HepG2 (cell line): ENCODE measurements around the gene SELENOM. TPM values are rescaled to one million over a fixed set of nuclear protein-coding genes. Genes with fewer than 3 reads are reported as not detected.

ENCODE experiments used
- ARNT ChIP-seq: fragments of 450-650 bp; IDR thresholded peaks from 2 replicates; pipeline ENCODE4 v1.6.1; 2017
- BORCS8-MEF2B ChIP-seq: sonication (generic); formaldehyde crosslinking; IDR thresholded peaks from 2 replicates; pipeline ENCODE4 v1.8.0; 2022; ENCODE audit warnings: mild to moderate bottlenecking, missing genetic modification reagents
- FOXA1 ChIP-seq, 2 experiments: fragments of 450-650 bp in 1 of 2; sonication (generic) in 1 of 2; formaldehyde crosslinking in 1 of 2; IDR thresholded peaks; 2 replicates each; pipeline versions ENCODE4 v1.4.0 to v1.6.1; 2016 to 2020; ENCODE audit warnings: missing genetic modification reagents in 1 of 2
- FOXM1 ChIP-seq: sonication (generic); formaldehyde crosslinking; IDR thresholded peaks from 2 replicates; pipeline ENCODE4 v1.5.0; 2020; ENCODE audit warnings: missing genetic modification reagents
- GABPB1 ChIP-seq: IDR thresholded peaks from 2 replicates; pipeline ENCODE4 v1.6.1; 2016; ENCODE audit warnings: mild to moderate bottlenecking, missing genetic modification reagents, moderate library complexity, missing compliant biosample characterization
- HIVEP1 ChIP-seq: sonication (generic); formaldehyde crosslinking; IDR thresholded peaks from 2 replicates; pipeline ENCODE4 v1.4.0; 2020; ENCODE audit warnings: mild to moderate bottlenecking, missing genetic modification reagents
- IRX3 ChIP-seq: sonication (generic); formaldehyde crosslinking; IDR thresholded peaks from 2 replicates; pipeline ENCODE4 v1.8.1; 2023; ENCODE audit warnings: mild to moderate bottlenecking, low read depth, missing genetic modification reagents, borderline replicate concordance
- MTF1 ChIP-seq: sonication (generic); formaldehyde crosslinking; IDR thresholded peaks from 2 replicates; pipeline ENCODE4 v1.5.0; 2020; ENCODE audit warnings: missing genetic modification reagents
- MXD4 ChIP-seq: IDR thresholded peaks from 2 replicates; pipeline ENCODE4 v1.6.1; 2016; ENCODE audit warnings: mild to moderate bottlenecking, missing biosample characterization, missing genetic modification reagents
- NCOR1 ChIP-seq: fragments of 200-600 bp; sonication (generic); IDR thresholded peaks from 2 replicates; pipeline ENCODE4 v1.7.0; 2017; ENCODE audit warnings: antibody characterized with exemption, low read length, borderline replicate concordance
- NR1H2 ChIP-seq: sonication (generic); formaldehyde crosslinking; IDR thresholded peaks from 2 replicates; pipeline ENCODE4 v1.8.1; 2022; ENCODE audit warnings: low read depth, missing genetic modification reagents, borderline replicate concordance
- TEAD3 ChIP-seq: optimal IDR thresholded peaks from 2 replicates; pipeline ENCODE3; 2016; ENCODE audit warnings: borderline replicate concordance
- U2AF1 ChIP-seq: fragments of 200-400 bp; formaldehyde crosslinking; optimal IDR thresholded peaks from 2 replicates; pipeline ENCODE3; 2017; ENCODE audit warnings: mild to moderate bottlenecking, low read depth, low read length
- ZC3H4 ChIP-seq: sonication (generic); formaldehyde crosslinking; IDR thresholded peaks from 2 replicates; pipeline ENCODE4 v1.4.0; 2020; ENCODE audit warnings: missing genetic modification reagents, borderline replicate concordance
- ZNF180 ChIP-seq: sonication (generic); formaldehyde crosslinking; IDR thresholded peaks from 2 replicates; pipeline ENCODE4 v1.4.0; 2020; ENCODE audit warnings: low read depth, missing genetic modification reagents, borderline replicate concordance
- ZNF225 ChIP-seq: sonication (generic); formaldehyde crosslinking; IDR thresholded peaks from 2 replicates; pipeline ENCODE4 v1.4.0; 2020; ENCODE audit warnings: mild to moderate bottlenecking, missing genetic modification reagents
- ZNF251 ChIP-seq: sonication (generic); formaldehyde crosslinking; IDR thresholded peaks from 2 replicates; pipeline ENCODE4 v1.9.0; 2021; ENCODE audit warnings: mild to moderate bottlenecking, missing genetic modification reagents
- ZNF350 ChIP-seq: sonication (generic); formaldehyde crosslinking; IDR thresholded peaks from 2 replicates; pipeline ENCODE4 v1.4.0; 2020; ENCODE audit warnings: mild to moderate bottlenecking, low read depth, missing genetic modification reagents, borderline replicate concordance
- ZNF446 ChIP-seq: sonication (generic); formaldehyde crosslinking; IDR thresholded peaks from 2 replicates; pipeline ENCODE4 v1.5.0; 2020; ENCODE audit warnings: mild to moderate bottlenecking, missing genetic modification reagents
- ZNF761 ChIP-seq: sonication (generic); formaldehyde crosslinking; conservative IDR thresholded peaks from 2 replicates; pipeline ENCODE4 v1.4.0; 2020; ENCODE audit warnings: mild to moderate bottlenecking, missing genetic modification reagents
- ZNF782 ChIP-seq: sonication (generic); formaldehyde crosslinking; IDR thresholded peaks from 2 replicates; pipeline ENCODE4 v1.4.0; 2020; ENCODE audit warnings: missing genetic modification reagents, mild to moderate bottlenecking, borderline replicate concordance
- polyA plus RNA-seq, 8 experiments: library from polyadenylated mRNA; depleted of rRNA in 3 of 8; stranded (reverse) in 7 of 8; unstranded in 1 of 8; fragments of >200 nt; fragmentation: Illumina TruSeq in 4 of 8; extraction: Trizol in 4 of 8; gene quantifications; 2 replicates each; pipeline versions ENCODE4 v1.2.1 to v1.2.3, GENCODE V29; 2011 to 2016; ENCODE audit warnings: low read depth in 4 of 8, missing spikeins in 1 of 8, mixed read lengths in 1 of 8; ENCODE audit not compliant: insufficient read depth in 1 of 8
- total RNA-seq, 5 experiments: library from RNA; depleted of rRNA; stranded (reverse); fragments of >200 nt; fragmentation: Illumina TruSeq; extraction: Trizol; gene quantifications; 2 replicates each; pipeline ENCODE4 v1.2.3, GENCODE V29; 2016; ENCODE audit warnings: low read depth in 1 of 5
- TF ChIP-seq, protein P1 (sequence below): sonication (generic); formaldehyde crosslinking; IDR thresholded peaks from 2 replicates; pipeline ENCODE4 v1.8.0; 2022; ENCODE audit warnings: mild to moderate bottlenecking, missing genetic modification reagents, moderate library complexity
- TF ChIP-seq, protein P2 (sequence below): sonication (generic); formaldehyde crosslinking; conservative IDR thresholded peaks from 2 replicates; pipeline ENCODE4 v1.4.0; 2020; ENCODE audit warnings: missing genetic modification reagents
- TF ChIP-seq, protein P3 (sequence below): IDR thresholded peaks from 2 replicates; pipeline ENCODE4 v1.6.1; 2016; ENCODE audit warnings: missing compliant biosample characterization, missing genetic modification reagents, borderline replicate concordance
- TF ChIP-seq, protein P4 (sequence below): sonication (generic); formaldehyde crosslinking; IDR thresholded peaks from 2 replicates; pipeline ENCODE4 v1.8.0; 2022; ENCODE audit warnings: missing genetic modification reagents, mild to moderate bottlenecking, borderline replicate concordance
- TF ChIP-seq, protein P5 (sequence below): sonication (generic); formaldehyde crosslinking; IDR thresholded peaks from 2 replicates; pipeline ENCODE4 v1.4.0; 2020; ENCODE audit warnings: missing genetic modification reagents

The SELENOM gene
- total and polyA plus RNA-seq, 2 of the 13 experiments (the other 11 are each of a cell fraction or from before 2014, with no cell fraction given) = 4.1 to 4.3 TPM

DNA sequence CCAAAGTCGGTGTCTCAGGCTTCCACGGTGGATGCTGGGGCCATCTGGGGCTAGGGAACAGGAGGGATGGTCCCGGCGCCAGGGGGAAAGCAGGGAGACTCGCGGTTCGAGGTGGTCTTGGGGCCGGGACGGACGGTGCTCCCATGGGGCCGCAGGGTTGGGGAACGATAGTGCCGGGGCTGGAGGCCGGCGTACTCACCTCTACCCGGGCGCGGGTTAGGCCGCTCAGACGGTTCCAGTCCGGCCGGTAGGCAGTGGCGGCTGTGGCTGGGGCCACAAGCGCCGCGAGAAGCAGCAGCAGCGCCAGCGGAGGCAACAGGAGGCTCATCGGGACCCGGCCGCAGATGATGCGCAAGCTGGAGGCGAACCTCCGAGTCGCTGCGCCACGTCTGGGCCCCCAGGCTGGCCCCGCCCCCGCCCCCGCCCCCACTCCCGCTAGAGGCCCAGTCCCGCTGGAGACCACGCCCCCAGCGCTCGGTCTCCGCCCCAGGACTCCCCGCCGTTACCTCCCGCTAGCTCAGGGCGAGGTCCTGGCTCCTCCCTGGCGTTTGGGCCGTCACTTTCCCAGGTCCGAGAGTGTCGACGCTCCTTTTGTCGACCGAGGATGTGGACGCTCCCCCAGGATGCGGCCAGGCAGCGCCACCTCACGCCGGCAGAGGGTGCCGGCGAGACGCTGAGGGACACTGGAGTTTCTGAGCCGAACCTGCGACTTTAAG lies at the start of gene SELENOM (continued):
- TF ChIP-seq, protein P1, sequence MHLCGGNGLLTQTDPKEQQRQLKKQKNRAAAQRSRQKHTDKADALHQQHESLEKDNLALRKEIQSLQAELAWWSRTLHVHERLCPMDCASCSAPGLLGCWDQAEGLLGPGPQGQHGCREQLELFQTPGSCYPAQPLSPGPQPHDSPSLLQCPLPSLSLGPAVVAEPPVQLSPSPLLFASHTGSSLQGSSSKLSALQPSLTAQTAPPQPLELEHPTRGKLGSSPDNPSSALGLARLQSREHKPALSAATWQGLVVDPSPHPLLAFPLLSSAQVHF (CRISPR knock-in tag) = no peak
- TF ChIP-seq ZNF350 (CRISPR knock-in tag) (no peak; the same call in 1 of the 2 replicates), FOXA1 (IDR thresholded peaks at IDR 0.05) (no peak), FOXA1 (CRISPR knock-in tag; IDR thresholded peaks at IDR 0.05) (0 out of 2 replicates have a peak, but pooled peaks have one; percentile 20), ZNF225 (CRISPR knock-in tag) (0 out of 2 replicates have a peak, but pooled peaks have one; percentile 54), ZNF446 (CRISPR knock-in tag) (no peak), BORCS8-MEF2B (CRISPR knock-in tag) (no peak), ZNF180 (CRISPR knock-in tag) (no peak), FOXM1 (CRISPR knock-in tag) (no peak), ZC3H4 (no peak), GABPB1 (CRISPR knock-in tag) (peak; percentile 49), ZNF761 (CRISPR knock-in tag) (0 out of 2 replicates have a peak, but pooled peaks have one; percentile 48), ZNF251 (no peak), U2AF1 (no peak), ZNF782 (CRISPR knock-in tag) (no peak), NCOR1 (no peak), HIVEP1 (CRISPR knock-in tag) (0 out of 2 replicates have a peak, but pooled peaks have one; percentile 13), TEAD3 (peak; percentile 43), MXD4 (CRISPR knock-in tag) (0 out of 2 replicates have a peak, but pooled peaks have one; percentile 27), ARNT (no peak), NR1H2 (CRISPR knock-in tag) (no peak), IRX3 (CRISPR knock-in tag) (no peak), MTF1 (CRISPR knock-in tag) (no peak)
- TF ChIP-seq, protein P2, sequence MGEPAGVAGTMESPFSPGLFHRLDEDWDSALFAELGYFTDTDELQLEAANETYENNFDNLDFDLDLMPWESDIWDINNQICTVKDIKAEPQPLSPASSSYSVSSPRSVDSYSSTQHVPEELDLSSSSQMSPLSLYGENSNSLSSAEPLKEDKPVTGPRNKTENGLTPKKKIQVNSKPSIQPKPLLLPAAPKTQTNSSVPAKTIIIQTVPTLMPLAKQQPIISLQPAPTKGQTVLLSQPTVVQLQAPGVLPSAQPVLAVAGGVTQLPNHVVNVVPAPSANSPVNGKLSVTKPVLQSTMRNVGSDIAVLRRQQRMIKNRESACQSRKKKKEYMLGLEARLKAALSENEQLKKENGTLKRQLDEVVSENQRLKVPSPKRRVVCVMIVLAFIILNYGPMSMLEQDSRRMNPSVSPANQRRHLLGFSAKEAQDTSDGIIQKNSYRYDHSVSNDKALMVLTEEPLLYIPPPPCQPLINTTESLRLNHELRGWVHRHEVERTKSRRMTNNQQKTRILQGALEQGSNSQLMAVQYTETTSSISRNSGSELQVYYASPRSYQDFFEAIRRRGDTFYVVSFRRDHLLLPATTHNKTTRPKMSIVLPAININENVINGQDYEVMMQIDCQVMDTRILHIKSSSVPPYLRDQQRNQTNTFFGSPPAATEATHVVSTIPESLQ (CRISPR knock-in tag) = no peak
- TF ChIP-seq, protein P3, sequence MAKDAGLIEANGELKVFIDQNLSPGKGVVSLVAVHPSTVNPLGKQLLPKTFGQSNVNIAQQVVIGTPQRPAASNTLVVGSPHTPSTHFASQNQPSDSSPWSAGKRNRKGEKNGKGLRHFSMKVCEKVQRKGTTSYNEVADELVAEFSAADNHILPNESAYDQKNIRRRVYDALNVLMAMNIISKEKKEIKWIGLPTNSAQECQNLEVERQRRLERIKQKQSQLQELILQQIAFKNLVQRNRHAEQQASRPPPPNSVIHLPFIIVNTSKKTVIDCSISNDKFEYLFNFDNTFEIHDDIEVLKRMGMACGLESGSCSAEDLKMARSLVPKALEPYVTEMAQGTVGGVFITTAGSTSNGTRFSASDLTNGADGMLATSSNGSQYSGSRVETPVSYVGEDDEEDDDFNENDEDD (CRISPR knock-in tag) = peak; percentile 49; the same call in 1 of the 2 replicates
- TF ChIP-seq, protein P4, sequence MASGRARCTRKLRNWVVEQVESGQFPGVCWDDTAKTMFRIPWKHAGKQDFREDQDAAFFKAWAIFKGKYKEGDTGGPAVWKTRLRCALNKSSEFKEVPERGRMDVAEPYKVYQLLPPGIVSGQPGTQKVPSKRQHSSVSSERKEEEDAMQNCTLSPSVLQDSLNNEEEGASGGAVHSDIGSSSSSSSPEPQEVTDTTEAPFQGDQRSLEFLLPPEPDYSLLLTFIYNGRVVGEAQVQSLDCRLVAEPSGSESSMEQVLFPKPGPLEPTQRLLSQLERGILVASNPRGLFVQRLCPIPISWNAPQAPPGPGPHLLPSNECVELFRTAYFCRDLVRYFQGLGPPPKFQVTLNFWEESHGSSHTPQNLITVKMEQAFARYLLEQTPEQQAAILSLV (CRISPR knock-in tag) = no peak
- TF ChIP-seq, protein P5, sequence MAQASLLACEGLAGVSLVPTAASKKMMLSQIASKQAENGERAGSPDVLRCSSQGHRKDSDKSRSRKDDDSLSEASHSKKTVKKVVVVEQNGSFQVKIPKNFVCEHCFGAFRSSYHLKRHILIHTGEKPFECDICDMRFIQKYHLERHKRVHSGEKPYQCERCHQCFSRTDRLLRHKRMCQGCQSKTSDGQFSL = no peak
